ENCODE measurements around the gene DRG2. TPM values are rescaled to one million over a fixed set of nuclear protein-coding genes. Genes with fewer than 3 reads are reported as not detected.

Gene DRG2, protein sequence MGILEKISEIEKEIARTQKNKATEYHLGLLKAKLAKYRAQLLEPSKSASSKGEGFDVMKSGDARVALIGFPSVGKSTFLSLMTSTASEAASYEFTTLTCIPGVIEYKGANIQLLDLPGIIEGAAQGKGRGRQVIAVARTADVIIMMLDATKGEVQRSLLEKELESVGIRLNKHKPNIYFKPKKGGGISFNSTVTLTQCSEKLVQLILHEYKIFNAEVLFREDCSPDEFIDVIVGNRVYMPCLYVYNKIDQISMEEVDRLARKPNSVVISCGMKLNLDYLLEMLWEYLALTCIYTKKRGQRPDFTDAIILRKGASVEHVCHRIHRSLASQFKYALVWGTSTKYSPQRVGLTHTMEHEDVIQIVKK
- polyA plus RNA-seq (ENCODE audit: insufficient read length in 10 of 10), result 10 to 100 TPM; 22.4 to 27.3 (median 23.9) TPM
- long read RNA-seq, donor 1, transcript DRG2-201 (13 exons, 1,964 nt), result major isoform, 10 of 11 reads
- long read RNA-seq, donor 1, partial matches to known transcripts, result 0 of 11 reads
- long read RNA-seq, donor 1, other reads (novel, unspliced or antisense), result 0 of 11 reads
- long read RNA-seq, donor 2, partial matches to known transcripts, result 0 of 4 reads
- long read RNA-seq, donor 2, other reads (novel, unspliced or antisense), result 0 of 4 reads
- long read RNA-seq, donor 3, result 0 reads
- long read RNA-seq, donor 4, transcript DRG2-201 (13 exons, 1,964 nt), result major isoform, 8 of 8 reads
- long read RNA-seq, donor 4, partial matches to known transcripts, result 0 of 8 reads
- long read RNA-seq, donor 4, other reads (novel, unspliced or antisense), result 0 of 8 reads
- long read RNA-seq, donor 5, partial matches to known transcripts, result 0 of 5 reads
- long read RNA-seq, donor 5, other reads (novel, unspliced or antisense), result 0 of 5 reads
- long read RNA-seq, donor 6, transcript DRG2-201 (13 exons, 1,964 nt), result major isoform, 6 of 7 reads
- long read RNA-seq, donor 6, partial matches to known transcripts, result 0 of 7 reads
- long read RNA-seq, donor 6, other reads (novel, unspliced or antisense), result 0 of 7 reads
- long read RNA-seq, donor 7, partial matches to known transcripts, result 0 of 3 reads
- long read RNA-seq, donor 7, other reads (novel, unspliced or antisense), result 0 of 3 reads
- long read RNA-seq, donor 8, partial matches to known transcripts, result 0 of 2 reads
- long read RNA-seq, donor 8, other reads (novel, unspliced or antisense), result 0 of 2 reads
- long read RNA-seq, donor 9, partial matches to known transcripts, result 0 of 1 reads
- long read RNA-seq, donor 9, other reads (novel, unspliced or antisense), result 0 of 1 reads

DNA sequence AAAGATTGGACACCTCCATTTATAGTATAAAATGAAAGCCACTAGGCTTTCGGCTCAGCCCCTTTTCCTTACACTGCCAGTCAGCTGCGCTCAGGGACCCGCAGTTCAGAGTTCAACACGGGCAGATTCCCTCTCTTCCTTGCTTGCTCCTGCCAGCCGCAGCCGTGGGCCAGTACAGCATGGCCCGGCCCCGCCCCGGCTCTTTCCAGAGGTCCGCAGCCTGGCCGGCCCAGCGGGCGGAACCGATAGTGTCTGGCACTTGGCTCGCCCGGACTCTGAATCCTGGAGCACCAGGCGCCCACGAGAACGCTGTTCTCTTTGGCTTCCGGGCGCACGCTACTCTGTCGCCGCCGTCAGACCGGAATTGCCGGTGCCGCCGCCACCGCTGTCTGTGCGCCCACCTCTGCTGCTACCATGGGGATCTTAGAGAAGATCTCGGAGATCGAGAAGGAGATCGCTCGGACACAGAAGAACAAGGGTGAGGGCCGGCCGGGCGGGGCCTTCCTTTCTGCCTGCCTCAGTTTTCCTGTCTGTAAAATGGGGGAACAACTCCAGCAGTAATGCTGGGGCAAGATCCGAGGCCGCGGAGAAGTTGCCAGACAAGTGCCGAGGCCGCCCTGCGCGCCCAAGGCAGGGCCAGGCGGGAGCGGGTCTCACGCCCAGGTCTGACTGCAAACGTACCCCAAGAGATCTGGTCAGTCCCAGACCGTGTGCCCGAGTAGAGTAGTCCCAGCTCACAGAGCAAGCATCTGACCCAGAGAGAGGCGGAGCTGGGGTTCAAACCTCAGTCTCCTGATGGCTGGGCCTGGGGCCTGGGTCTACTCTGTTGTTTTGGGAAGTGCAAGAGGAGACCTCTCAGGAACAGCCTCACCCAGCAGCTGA, at the start of gene DRG2:
TSS of gene DRG2 (plus strand) at position 339 of the 882 bp plus-strand sequence. CDS start at position 415, 76 bp downstream.
- DNase-seq, result peak; percentile 91 to 97 (median 94)

- DNase-seq, result no peak
These were observed 49.4 kb upstream of the DRG2 start for GRCh38 chr17:18038149-18038850.

GRCh38 chr17:18038861-18039534, 48.8 kb upstream of the DRG2 start, which contains the start of the genes ATPAF2 and GID4:
TSS of gene ATPAF2 (minus strand) at chr17:18039168. CDS start at chr17:18039013, 155 bp downstream.
TSS of gene GID4 (plus strand) at chr17:18039408. CDS start at chr17:18039465, 57 bp downstream.
- DNase-seq, result peak; percentile 99 to 100 (median 100)

- DNase-seq, result no peak
These were observed 48.0 kb upstream of the DRG2 start for GRCh38 chr17:18039535-18040260.

GRCh38 chr17:18040261-18040858, 47.4 kb upstream of the DRG2 start:
- no peak for DNase-seq

GRCh38 chr17:18041776-18042175, 46.0 kb upstream of the DRG2 start:
- DNase-seq, result no peak

DNA sequence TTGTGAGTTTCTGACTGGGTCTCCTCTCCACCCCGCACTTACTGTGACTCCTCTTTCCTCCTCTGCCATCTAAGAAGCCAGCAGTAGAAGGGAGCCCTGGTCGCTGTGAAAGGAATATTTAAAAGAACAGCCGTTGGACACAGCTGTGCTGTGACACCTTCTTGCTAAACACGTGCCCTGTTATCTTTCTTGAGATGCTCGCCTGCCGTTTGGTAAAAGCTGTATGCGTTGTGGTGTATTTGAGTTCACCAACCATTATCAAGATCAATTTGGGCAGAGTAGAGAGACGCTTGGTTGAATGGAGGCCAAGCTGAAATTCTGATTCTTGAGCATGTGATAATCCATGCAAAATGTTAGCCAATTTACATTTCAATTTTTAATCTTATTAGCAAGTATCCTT, 44.8 kb upstream of the DRG2 start:
- DNase-seq, result no peak

DNA sequence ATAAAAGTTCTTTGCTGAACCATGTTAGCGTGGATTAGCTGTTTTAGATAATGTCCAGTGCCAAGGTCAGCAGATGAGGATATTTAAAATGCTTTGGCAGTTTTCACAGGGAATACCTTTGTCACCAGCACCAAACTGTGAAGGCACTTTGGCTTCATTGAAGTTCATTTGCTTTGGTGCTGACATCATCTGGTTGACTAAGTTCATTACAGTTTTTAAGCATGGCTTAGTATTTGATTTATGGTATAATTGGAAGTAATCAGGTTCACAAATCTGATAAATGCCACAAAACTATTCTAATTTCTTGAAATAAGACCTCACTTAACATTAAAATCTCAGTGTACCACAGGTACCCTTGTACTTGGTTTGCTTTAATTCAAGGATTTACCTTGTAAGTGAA, 44.3 kb upstream of the DRG2 start:
- no peak for DNase-seq

GRCh38 chr17:18044609-18045008, 43.1 kb upstream of the DRG2 start:
- DNase-seq, result no peak

GRCh38 chr17:18045691-18046350, 41.9 kb upstream of the DRG2 start:
- no peak for DNase-seq

DNA sequence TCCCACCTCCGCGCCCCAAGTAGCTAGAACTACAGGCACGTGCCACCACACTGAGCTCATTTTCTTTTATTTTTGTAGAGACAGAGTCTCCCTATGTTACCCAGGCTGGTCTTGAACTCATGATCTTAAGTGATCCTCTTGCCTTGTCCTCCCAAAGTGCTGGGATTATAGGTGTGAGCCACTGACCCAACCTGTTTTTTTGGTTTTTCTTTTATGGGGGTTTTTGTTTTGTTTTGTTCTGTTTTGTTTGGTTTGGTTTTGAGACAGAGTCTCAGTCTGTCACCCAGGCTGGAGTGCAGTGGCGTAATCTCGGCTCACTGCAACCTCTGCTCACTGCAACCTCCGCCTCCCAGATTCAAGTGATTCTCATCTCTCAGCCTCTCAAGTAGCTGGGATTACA, 32.2 kb upstream of the DRG2 start:
- DNase-seq, result no peak

- DNase-seq, result no peak
These were observed 31.5 kb upstream of the DRG2 start for GRCh38 chr17:18056214-18056613.

- DNase-seq, result no peak
These were observed 28.5 kb upstream of the DRG2 start for GRCh38 chr17:18059283-18059682.

DNA sequence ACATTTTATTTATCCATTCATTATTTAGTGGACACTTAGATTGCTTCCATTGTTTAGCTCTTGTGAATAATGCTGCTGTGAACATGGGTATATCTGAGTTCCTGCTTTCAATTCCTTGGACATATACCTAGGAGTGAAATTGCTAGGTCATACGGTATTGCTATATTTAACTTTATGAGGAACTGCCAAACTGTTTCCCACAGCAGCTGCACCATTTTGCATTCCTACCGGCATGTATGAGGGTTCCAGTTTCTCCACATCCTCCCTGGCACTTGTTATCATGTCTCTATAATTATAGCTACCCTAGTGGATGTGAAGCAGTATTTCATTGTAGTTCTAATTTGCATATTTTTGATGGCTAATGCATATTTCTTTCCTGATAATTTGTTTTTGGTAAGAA, 23.7 kb upstream of the DRG2 start:
- DNase-seq, result no peak

- no peak for DNase-seq
These were observed 22.2 kb upstream of the DRG2 start for GRCh38 chr17:18065546-18065945.

GRCh38 chr17:18066866-18067265, 20.9 kb upstream of the DRG2 start:
- no peak for DNase-seq

DNA sequence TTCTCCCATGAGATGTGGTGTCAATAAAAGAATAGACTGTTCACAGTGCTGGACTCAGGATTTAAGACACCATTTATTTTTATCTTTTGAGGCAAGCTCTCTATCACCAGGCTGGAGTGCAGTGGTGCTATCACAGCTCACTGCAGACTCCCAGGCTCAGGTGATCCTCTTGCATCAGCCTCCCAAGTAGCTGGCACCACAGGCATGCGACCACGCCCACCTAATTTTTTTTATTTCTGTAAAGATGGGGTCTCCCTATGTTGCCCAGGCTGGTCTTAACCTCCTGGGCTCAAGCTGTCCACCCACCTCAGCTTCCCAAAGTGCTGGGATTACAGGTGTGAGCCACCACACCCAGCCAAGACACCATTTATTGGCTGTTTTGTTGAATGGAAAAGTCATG, 18.6 kb upstream of the DRG2 start:
- no peak for DNase-seq

All from muscle of back (tissue), 13 donors.